Measurements from ENCODE around the gene MRPS6. TPM values are rescaled to one million over a fixed set of nuclear protein-coding genes. Genes with fewer than 3 reads are reported as not detected.
A peak's percentile ranks its signal among the peaks of the same experiment; 100 is the strongest.

MRPS6 gene
- total RNA-seq, 1 donor from 2014 or later = 74.4 TPM

- no peak for ATAC-seq (ENCODE audit: poor library complexity)
- DNase-seq = no peak
- intact Hi-C loops (cut with DNase I) = no loop called here
Measured at GRCh38 chr21:34091607-34092006, 18.2 kb downstream of the MRPS6 start.

- ATAC-seq (ENCODE audit: poor library complexity) (no peak), DNase-seq (no peak)
- intact Hi-C loops (cut with DNase I) = no loop called here
Measured at GRCh38 chr21:34092262-34092921, 19.0 kb downstream of the MRPS6 start.

- no peak for DNase-seq
- no peak for ATAC-seq (ENCODE audit: poor library complexity)
- intact Hi-C loops (cut with DNase I) = no loop called here
Measured at GRCh38 chr21:34093083-34093482, 19.7 kb downstream of the MRPS6 start.

GRCh38 chr21:34094949-34095348, 21.6 kb downstream of the MRPS6 start:
- no peak for DNase-seq
- ATAC-seq (ENCODE audit: poor library complexity) = peak; percentile 31
- intact Hi-C loops (cut with DNase I) = no loop called here

GRCh38 chr21:34097442-34097841, 24.1 kb downstream of the MRPS6 start:
- no peak for DNase-seq
- ATAC-seq (ENCODE audit: poor library complexity) = no peak
- intact Hi-C loops (cut with DNase I) = no loop called here

- DNase-seq (no peak), ATAC-seq (ENCODE audit: poor library complexity) (no peak)
- intact Hi-C loops (cut with DNase I) = no loop called here
Measured at GRCh38 chr21:34100337-34100736, 27.0 kb downstream of the MRPS6 start.

GRCh38 chr21:34100790-34101189, 27.4 kb downstream of the MRPS6 start:
- no peak for DNase-seq
- intact Hi-C loops (cut with DNase I) = no loop called here
- no peak for ATAC-seq (ENCODE audit: poor library complexity)

GRCh38 chr21:34105947-34106541, 32.7 kb downstream of the MRPS6 start:
- intact Hi-C loops (cut with DNase I) = no loop called here
- no peak for DNase-seq
- no peak for ATAC-seq (ENCODE audit: poor library complexity)

GRCh38 chr21:34107606-34108005, 34.2 kb downstream of the MRPS6 start:
- ATAC-seq (ENCODE audit: poor library complexity) (no peak), DNase-seq (no peak)
- intact Hi-C loops (cut with DNase I) = no loop called here

GRCh38 chr21:34109075-34109474, 35.7 kb downstream of the MRPS6 start:
- intact Hi-C loops (cut with DNase I) = no loop called here
- DNase-seq = no peak
- ATAC-seq (ENCODE audit: poor library complexity) = no peak

GRCh38 chr21:34110594-34111202, 37.3 kb downstream of the MRPS6 start:
- ATAC-seq (ENCODE audit: poor library complexity) = no peak
- no peak for DNase-seq
- intact Hi-C loops (cut with DNase I) = no loop called here

GRCh38 chr21:34112316-34113033, 39.1 kb downstream of the MRPS6 start:
- no peak for ATAC-seq (ENCODE audit: poor library complexity)
- DNase-seq = no peak
- intact Hi-C loops (cut with DNase I) = no loop called here

GRCh38 chr21:34113842-34114241, 40.5 kb downstream of the MRPS6 start:
- DNase-seq (no peak), ATAC-seq (ENCODE audit: poor library complexity) (no peak)
- intact Hi-C loops (cut with DNase I) = no loop called here

GRCh38 chr21:34115160-34115559, 41.8 kb downstream of the MRPS6 start:
- DNase-seq (peak; percentile 48), ATAC-seq (ENCODE audit: poor library complexity) (peak; percentile 51)
- intact Hi-C loops (cut with DNase I) = no loop called here

GRCh38 chr21:34116569-34116968, 43.2 kb downstream of the MRPS6 start:
- ATAC-seq (ENCODE audit: poor library complexity) = no peak
- intact Hi-C loops (cut with DNase I) = no loop called here
- DNase-seq = no peak

- no peak for DNase-seq
- peak; percentile 58 for ATAC-seq (ENCODE audit: poor library complexity)
- intact Hi-C loops (cut with DNase I) = no loop called here
Measured at GRCh38 chr21:34120867-34121266, 47.5 kb downstream of the MRPS6 start.

- DNase-seq (no peak), ATAC-seq (ENCODE audit: poor library complexity) (no peak)
- intact Hi-C loops (cut with DNase I) = no loop called here
Measured at GRCh38 chr21:34122047-34122446, 48.7 kb downstream of the MRPS6 start.

- intact Hi-C loops (cut with DNase I) = no loop called here
- no peak for ATAC-seq (ENCODE audit: poor library complexity)
Measured at GRCh38 chr21:34123609-34124008, 50.2 kb downstream of the MRPS6 start.

GRCh38 chr21:34126269-34126668, 52.9 kb downstream of the MRPS6 start:
- ATAC-seq (ENCODE audit: poor library complexity) (no peak), DNase-seq (no peak)
- intact Hi-C loops (cut with DNase I) = no loop called here

More at GRCh38 chr21:34123609-34124008, 50.2 kb downstream of the MRPS6 start:
- no peak for DNase-seq

- intact Hi-C loops (cut with DNase I) = no loop called here
- ATAC-seq (ENCODE audit: poor library complexity) = no peak
- DNase-seq = no peak
Measured at GRCh38 chr21:34126691-34127090, 53.3 kb downstream of the MRPS6 start.
